DOHH2 (cell line): ENCODE data around the gene CLSTN1.

ENCODE experiments used
- EZH2phosphoT487 ChIP-seq: fragments of 200-600 bp; sonication (generic); IDR thresholded peaks from 2 replicates; pipeline ENCODE4 v1.6.1; 2017; ENCODE audit warnings: borderline replicate concordance, mild to moderate bottlenecking, antibody characterized with exemption, low read length, moderate library complexity, mixed read lengths
- TF ChIP-seq, protein P1 (sequence below): fragments of 200-600 bp; sonication (generic); IDR thresholded peaks from one replicate; pipeline ENCODE4 v1.5.1; 2014; ENCODE audit warnings: antibody characterized with exemption, mild to moderate bottlenecking, low read depth, low read length; ENCODE audit not compliant: poor library complexity, severe bottlenecking

DNA sequence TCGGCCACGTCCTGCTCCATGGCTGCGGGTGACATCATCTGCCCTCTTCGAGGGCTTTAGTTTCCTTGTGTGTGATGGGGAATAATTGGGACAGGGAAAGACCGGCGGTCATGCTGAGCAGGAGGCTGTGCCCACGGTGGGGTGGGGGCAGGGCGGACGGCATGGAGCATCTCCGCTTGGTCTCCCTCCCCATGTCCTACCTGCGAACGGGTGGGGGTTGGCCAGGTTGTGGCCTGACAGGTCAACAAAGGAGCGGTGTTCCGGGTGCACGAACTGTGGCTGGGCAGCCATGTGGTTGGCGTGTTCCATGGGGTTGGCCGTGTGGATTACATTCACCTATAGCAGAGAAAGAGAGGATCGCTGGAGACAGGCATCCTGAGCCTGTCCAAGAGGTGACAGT, 92.2 kb downstream of the CLSTN1 start:
- TF ChIP-seq, protein P1, sequence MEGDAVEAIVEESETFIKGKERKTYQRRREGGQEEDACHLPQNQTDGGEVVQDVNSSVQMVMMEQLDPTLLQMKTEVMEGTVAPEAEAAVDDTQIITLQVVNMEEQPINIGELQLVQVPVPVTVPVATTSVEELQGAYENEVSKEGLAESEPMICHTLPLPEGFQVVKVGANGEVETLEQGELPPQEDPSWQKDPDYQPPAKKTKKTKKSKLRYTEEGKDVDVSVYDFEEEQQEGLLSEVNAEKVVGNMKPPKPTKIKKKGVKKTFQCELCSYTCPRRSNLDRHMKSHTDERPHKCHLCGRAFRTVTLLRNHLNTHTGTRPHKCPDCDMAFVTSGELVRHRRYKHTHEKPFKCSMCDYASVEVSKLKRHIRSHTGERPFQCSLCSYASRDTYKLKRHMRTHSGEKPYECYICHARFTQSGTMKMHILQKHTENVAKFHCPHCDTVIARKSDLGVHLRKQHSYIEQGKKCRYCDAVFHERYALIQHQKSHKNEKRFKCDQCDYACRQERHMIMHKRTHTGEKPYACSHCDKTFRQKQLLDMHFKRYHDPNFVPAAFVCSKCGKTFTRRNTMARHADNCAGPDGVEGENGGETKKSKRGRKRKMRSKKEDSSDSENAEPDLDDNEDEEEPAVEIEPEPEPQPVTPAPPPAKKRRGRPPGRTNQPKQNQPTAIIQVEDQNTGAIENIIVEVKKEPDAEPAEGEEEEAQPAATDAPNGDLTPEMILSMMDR = no peak
- TF ChIP-seq EZH2phosphoT487 = no peak
